ENCODE results near the gene PHLDA1. TPM values are rescaled to one million over a fixed set of nuclear protein-coding genes. Genes with fewer than 3 reads are reported as not detected.
"Not testable (repeated sequence)": the region's sequence is repeated elsewhere in the genome, so short reads cannot be mapped to it uniquely, and the experiment has no call there.

The PHLDA1 gene
- total RNA-seq, 1 donor from 2014 or later, result 12.1 TPM

DNA sequence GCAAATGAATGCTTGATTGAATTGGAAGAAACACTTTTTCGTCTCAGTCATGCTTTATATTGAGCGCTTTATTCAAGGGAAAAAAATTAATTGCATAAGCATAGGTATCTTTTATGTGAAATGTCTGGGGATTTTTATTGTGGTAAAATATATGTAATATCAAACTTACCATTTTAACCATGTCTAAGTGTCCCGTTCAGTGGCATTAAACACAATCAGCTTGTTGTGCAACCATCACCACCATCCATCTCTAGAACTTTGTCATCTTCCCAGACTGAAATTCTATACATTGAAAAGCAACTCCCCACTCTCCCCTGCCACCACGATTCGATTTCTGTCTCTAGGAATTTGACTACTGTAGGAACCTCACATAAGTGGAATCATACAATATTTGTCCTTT is 39.8 kb downstream of the PHLDA1 start:
- Mint-ChIP-seq H3K27ac (ENCODE audit: unreplicated experiment) (no peak overlapping the region), H3K4me1 (ENCODE audit: low read depth) (peaks cover 6% of the 10 kb centered on the region), H3K9me3 (ENCODE audit: low read depth) (peaks cover 12% of the 10 kb centered on the region), H3K27me3 (ENCODE audit: low read depth) (no peaks in the 10 kb centered on the region), H3K36me3 (ENCODE audit: low read depth) (peaks cover 4% of the 10 kb centered on the region), H3K4me3 (ENCODE audit: unreplicated experiment) (no peak overlapping the region)
- no peak for DNase-seq (ENCODE audit: low spot score)
- TF ChIP-seq, protein P1, sequence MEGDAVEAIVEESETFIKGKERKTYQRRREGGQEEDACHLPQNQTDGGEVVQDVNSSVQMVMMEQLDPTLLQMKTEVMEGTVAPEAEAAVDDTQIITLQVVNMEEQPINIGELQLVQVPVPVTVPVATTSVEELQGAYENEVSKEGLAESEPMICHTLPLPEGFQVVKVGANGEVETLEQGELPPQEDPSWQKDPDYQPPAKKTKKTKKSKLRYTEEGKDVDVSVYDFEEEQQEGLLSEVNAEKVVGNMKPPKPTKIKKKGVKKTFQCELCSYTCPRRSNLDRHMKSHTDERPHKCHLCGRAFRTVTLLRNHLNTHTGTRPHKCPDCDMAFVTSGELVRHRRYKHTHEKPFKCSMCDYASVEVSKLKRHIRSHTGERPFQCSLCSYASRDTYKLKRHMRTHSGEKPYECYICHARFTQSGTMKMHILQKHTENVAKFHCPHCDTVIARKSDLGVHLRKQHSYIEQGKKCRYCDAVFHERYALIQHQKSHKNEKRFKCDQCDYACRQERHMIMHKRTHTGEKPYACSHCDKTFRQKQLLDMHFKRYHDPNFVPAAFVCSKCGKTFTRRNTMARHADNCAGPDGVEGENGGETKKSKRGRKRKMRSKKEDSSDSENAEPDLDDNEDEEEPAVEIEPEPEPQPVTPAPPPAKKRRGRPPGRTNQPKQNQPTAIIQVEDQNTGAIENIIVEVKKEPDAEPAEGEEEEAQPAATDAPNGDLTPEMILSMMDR (IDR thresholded peaks at IDR 0.05), result no peak

DNA sequence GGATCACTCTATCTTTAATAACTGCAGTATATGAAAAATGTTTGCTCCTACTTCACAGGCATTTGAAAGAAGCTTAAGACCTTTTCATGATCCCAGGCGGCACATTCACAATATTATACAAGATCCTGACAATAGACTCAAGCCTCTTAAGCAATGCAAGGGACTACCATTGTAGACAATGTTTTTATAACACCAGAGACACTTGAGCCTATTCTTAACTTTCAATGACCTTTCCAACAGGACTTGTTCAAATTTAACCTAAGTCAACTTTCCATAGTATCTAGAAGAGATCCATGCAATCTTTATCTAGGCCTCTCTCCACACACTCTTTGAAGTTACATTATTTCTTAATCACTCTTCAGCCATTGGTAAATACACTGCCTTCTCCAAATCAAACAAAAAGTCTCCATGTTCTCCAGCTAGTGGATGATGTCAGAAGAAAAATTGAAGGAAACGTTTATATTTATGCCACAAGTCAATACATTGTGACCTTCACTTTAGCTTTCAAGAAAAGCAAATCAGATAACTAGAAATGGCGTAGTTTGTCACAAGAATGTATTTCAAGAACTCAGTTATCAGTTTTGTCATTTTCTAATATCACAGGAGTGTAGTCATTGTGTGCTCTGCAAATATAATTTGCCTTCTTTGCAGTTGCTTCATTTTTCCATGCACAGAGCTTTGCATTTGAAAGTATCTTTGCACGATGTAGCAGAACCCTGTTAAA is 41.2 kb downstream of the PHLDA1 start:
- Mint-ChIP-seq H3K27ac (ENCODE audit: unreplicated experiment) (no peak overlapping the region), H3K4me3 (ENCODE audit: unreplicated experiment) (no peak overlapping the region), H3K36me3 (ENCODE audit: low read depth) (peaks cover 4% of the 10 kb centered on the region), H3K4me1 (ENCODE audit: low read depth) (peaks cover 6% of the 10 kb centered on the region), H3K27me3 (ENCODE audit: low read depth) (no peaks in the 10 kb centered on the region), H3K9me3 (ENCODE audit: low read depth) (peaks cover 12% of the 10 kb centered on the region)
- DNase-seq (ENCODE audit: low spot score), result no peak
- TF ChIP-seq, protein P1 (IDR thresholded peaks at IDR 0.05), result no peak

DNA sequence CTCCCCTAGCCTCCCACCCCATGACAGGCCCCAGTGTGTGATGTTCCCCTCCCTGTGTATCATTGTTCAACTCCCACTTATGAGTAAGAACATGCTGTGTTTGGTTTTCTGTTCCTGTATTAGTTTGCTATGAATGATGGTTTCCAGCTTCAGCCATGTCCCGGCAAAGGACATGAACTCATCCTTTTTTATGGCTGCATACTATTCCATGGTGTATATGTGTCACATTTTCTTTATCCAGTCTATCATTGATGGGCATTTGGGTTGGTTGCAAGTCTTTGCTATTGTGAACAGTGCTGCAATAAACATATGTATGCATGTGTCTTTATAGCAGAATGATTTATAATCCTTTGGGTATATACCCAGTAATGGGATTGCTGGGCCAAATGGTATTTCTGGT is 43.9 kb downstream of the PHLDA1 start:
- H3K9me3 Mint-ChIP-seq (ENCODE audit: low read depth), result peaks cover 12% of the 10 kb centered on the region

DNA sequence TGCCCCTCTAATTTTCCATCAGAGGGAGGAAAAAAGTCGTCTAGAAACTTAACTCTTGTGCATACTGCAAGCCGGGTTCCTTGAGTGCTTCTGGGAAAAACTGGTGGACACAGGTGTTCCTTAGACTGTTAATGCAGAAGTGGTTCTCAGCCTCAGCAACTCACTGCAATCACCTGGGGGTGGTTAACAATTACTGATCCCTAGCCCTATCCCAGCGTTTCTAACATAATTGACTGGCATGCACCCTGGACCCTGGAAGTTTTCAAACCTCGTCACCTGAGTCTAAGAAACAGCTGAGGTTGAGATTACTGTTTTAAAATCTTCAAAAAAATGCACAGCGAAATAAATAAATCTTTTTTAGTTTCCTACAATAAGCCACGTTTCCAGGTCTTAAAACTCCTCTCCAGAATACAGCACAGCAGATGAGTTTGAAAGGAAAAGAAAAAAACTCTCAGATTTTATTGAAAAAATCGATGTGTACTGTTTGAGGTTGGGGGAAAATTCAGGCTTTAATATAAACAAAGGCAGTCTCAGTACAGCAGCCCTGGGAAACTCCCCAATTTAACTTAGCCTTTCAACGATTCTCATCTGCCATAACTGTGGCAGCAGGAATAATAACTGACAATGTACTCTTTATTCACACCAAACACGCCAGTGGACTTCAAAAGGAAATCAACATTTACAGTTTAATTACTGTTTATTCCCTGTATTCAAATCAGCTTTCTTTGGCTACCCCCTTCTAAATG is 45.4 kb downstream of the PHLDA1 start:
- no peak for DNase-seq (ENCODE audit: low spot score)

More for the DNA sequence above, 43.9 kb downstream of the PHLDA1 start:
- H3K27me3 Mint-ChIP-seq (ENCODE audit: low read depth); H3K27ac Mint-ChIP-seq (ENCODE audit: unreplicated experiment); H3K4me3 Mint-ChIP-seq (ENCODE audit: unreplicated experiment); H3K36me3 Mint-ChIP-seq (ENCODE audit: low read depth); DNase-seq (ENCODE audit: low spot score); H3K4me1 Mint-ChIP-seq (ENCODE audit: low read depth): not testable (repeated sequence)

DNA sequence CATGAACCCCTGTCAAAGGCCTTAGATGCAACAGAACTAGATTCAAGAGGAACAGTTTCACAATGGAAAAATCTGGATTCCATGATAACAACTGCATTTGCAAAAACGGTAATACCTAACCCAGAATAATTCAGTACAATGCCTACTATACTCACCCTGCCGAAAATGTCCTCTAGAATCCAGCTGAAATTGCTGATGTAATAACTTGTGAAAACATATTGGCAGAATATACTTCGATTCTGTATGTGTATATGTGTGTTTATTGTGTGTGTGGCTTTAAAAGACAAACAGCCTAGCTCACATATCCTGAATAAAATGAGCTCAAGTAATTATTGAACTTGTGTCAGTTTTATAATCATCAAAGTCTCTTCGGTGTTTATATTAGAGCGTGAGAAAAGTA is 46.0 kb downstream of the PHLDA1 start:
- peaks cover 5% of the 10 kb centered on the region for H3K27me3 Mint-ChIP-seq (ENCODE audit: low read depth)
- no peak overlapping the region for H3K27ac Mint-ChIP-seq (ENCODE audit: unreplicated experiment)
- peaks cover 4% of the 10 kb centered on the region for H3K36me3 Mint-ChIP-seq (ENCODE audit: low read depth)
- peaks cover 12% of the 10 kb centered on the region for H3K9me3 Mint-ChIP-seq (ENCODE audit: low read depth)
- TF ChIP-seq, protein P1 (IDR thresholded peaks at IDR 0.05), result no peak
- no peak for DNase-seq (ENCODE audit: low spot score)
- peaks cover 5% of the 10 kb centered on the region for H3K4me1 Mint-ChIP-seq (ENCODE audit: low read depth)
- no peak overlapping the region for H3K4me3 Mint-ChIP-seq (ENCODE audit: unreplicated experiment)

More for the DNA sequence above, 45.4 kb downstream of the PHLDA1 start:
- no peak overlapping the region for H3K27ac Mint-ChIP-seq (ENCODE audit: unreplicated experiment)
- H3K36me3 Mint-ChIP-seq (ENCODE audit: low read depth), result peaks cover 4% of the 10 kb centered on the region
- peaks cover 5% of the 10 kb centered on the region for H3K4me1 Mint-ChIP-seq (ENCODE audit: low read depth)
- H3K27me3 Mint-ChIP-seq (ENCODE audit: low read depth), result peaks cover 5% of the 10 kb centered on the region
- H3K9me3 Mint-ChIP-seq (ENCODE audit: low read depth), result peaks cover 12% of the 10 kb centered on the region
- H3K4me3 Mint-ChIP-seq (ENCODE audit: unreplicated experiment), result no peak overlapping the region
- TF ChIP-seq, protein P1 (IDR thresholded peaks at IDR 0.05), result no peak
